Measurements from ENCODE around the gene GPATCH4.

Gene GPATCH4

DNA sequence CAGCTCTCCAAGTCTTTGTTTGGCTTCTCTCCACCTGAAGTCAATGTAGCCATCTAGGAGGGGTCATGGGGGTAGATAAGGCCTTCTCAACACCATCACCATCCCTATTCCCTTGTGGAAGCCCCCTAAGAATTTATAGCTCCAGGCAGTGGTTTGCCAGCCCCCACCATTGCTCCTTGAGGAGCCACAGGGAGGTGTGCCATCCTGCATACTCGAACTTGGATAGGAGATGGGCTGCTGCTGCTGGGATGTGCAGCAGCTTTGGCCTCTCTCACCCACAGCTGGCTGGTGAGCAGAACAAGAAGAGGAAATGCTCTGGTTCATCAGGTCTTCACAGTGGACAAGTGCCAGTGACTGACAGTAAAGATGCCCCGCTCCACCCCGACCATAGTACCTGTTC is 4.9 kb downstream of the GPATCH4 start:
- no peak for DNase-seq
- TF ChIP-seq, protein P1, sequence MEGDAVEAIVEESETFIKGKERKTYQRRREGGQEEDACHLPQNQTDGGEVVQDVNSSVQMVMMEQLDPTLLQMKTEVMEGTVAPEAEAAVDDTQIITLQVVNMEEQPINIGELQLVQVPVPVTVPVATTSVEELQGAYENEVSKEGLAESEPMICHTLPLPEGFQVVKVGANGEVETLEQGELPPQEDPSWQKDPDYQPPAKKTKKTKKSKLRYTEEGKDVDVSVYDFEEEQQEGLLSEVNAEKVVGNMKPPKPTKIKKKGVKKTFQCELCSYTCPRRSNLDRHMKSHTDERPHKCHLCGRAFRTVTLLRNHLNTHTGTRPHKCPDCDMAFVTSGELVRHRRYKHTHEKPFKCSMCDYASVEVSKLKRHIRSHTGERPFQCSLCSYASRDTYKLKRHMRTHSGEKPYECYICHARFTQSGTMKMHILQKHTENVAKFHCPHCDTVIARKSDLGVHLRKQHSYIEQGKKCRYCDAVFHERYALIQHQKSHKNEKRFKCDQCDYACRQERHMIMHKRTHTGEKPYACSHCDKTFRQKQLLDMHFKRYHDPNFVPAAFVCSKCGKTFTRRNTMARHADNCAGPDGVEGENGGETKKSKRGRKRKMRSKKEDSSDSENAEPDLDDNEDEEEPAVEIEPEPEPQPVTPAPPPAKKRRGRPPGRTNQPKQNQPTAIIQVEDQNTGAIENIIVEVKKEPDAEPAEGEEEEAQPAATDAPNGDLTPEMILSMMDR (IDR thresholded peaks at IDR 0.05; ENCODE audit: low read depth, low read length, missing control alignments), result no peak
- no peak overlapping the region for H3K27ac ChIP-seq
- H3K27me3 ChIP-seq (replicated peaks), result no peaks in the 10 kb centered on the region
- H3K36me3 ChIP-seq (replicated peaks), result peaks cover 46% of the 10 kb centered on the region
- in situ Hi-C loops (cut with HindIII; ENCODE audit: low pct_ligation_motif_present, low sequenced_read_pairs), result no loop called here
- H3K4me3 ChIP-seq (ENCODE audit: low read depth, low read length), result no peak overlapping the region

DNA sequence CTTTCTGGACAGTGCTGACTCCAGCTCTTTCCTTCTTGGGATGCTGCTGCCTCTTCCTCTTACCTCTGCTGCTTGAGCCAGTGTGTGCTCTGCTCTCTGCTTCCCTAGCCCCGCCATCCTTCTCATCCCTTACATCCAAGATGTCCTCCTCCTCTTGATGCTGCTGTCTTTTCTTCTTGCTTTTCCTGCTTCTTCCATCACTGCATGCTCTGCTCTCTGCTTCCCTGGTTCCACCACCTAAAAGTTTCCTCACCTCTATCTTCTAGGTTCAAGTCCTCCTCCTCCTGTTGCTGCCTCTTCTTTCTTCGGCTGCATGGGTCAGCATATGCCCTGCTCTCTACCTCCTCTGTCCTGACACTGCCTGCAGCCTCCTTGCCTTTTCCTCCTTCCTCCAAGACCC is 6.3 kb downstream of the GPATCH4 start:
- Histone ChIP-seq H3K4me3 (ENCODE audit: low read depth, low read length) (no peak overlapping the region), H3K27ac (no peak overlapping the region), H3K36me3 (replicated peaks) (peaks cover 46% of the 10 kb centered on the region), H3K27me3 (replicated peaks) (no peaks in the 10 kb centered on the region)
- TF ChIP-seq, protein P1 (IDR thresholded peaks at IDR 0.05; ENCODE audit: low read depth, low read length, missing control alignments), result no peak
- no peak for DNase-seq
- in situ Hi-C loops (cut with HindIII; ENCODE audit: low pct_ligation_motif_present, low sequenced_read_pairs), result no loop called here

DNA sequence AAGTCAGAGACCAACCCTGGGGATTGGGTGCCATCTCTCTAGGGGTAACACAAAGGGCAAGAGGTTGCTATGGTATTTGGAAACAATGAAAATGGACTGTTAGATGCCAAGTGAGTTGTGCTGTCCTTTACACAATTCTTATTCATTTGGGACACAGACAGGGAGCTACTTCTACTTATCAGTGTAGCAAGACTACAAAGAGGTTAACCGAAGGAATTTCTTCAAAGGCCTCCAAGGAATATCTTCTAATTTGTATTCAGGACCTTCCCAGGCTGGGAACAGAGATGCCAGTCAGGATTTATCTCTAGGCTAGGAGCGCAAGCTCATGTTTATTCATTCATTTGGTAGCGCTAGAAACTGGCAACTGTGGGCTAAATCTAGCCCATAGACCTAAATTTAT is 7.1 kb downstream of the GPATCH4 start:
- Histone ChIP-seq H3K36me3 (replicated peaks) (peaks cover 46% of the 10 kb centered on the region), H3K27ac (no peak overlapping the region), H3K27me3 (replicated peaks) (no peaks in the 10 kb centered on the region), H3K4me3 (ENCODE audit: low read depth, low read length) (no peak overlapping the region)
- DNase-seq, result no peak
- in situ Hi-C loops (cut with HindIII; ENCODE audit: low pct_ligation_motif_present, low sequenced_read_pairs), result no loop called here
- TF ChIP-seq, protein P1 (IDR thresholded peaks at IDR 0.05; ENCODE audit: low read depth, low read length, missing control alignments), result no peak

DNA sequence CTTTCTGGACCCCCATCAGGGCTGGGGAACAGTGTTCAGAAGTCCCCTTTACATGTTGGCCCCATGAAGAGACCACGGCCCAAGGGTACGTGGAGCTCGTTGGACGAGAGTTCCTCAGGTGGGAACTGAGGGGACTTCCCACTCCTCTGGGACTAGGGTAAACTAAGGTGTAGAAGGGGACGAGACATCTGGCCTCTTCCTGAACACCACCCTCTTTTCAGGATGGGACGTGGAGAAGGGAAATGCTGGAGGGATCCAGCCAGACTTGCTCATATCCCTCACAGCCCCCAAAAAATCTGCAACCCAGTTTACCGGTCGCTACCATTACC is 7.7 kb downstream of the GPATCH4 start:
- Histone ChIP-seq H3K4me3 (ENCODE audit: low read depth, low read length) (no peak overlapping the region), H3K36me3 (replicated peaks) (peaks cover 42% of the 10 kb centered on the region), H3K27ac (no peak overlapping the region), H3K27me3 (replicated peaks) (no peaks in the 10 kb centered on the region)
- TF ChIP-seq, protein P1 (IDR thresholded peaks at IDR 0.05; ENCODE audit: low read depth, low read length, missing control alignments), result no peak
- in situ Hi-C loops (cut with HindIII; ENCODE audit: low pct_ligation_motif_present, low sequenced_read_pairs), result no loop called here
- no peak for DNase-seq

DNA sequence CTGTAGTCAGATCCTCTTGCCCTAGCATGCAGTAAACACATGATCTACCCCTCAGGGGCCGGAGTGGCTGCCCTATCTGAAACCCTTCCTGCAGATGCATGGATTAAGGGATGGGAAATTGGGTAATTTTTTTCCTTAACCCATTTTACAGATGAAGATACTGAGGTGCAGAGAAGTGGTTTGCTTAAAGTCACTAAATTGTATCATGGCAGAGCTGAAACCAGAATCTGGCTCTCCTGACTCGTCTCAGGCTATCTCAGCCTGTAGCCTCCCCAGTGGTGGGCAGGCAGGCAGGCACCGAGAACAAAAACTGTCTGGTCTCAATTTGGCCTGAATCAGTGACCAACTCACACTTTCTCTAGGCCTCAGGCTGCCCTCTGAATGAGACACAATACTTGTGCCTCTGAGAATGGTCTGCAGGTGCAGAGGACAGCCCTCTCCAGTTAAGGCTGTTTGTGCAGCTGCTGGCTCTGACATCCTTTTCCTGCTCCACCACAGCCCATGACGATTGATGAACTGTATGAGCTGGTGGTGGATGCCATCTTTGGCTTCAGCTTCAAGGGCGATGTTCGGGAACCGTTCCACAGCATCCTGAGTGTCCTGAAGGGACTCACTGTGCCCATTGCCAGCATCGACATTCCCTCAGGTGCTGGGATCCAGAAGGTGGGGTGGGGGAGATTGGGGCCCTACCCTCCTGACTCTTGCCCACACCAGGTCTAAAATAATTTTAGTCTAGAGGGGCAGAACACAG is 8.2 kb downstream of the GPATCH4 start:
- no peak for DNase-seq
- in situ Hi-C loops (cut with HindIII; ENCODE audit: low pct_ligation_motif_present, low sequenced_read_pairs), result no loop called here
- no peak overlapping the region for H3K4me3 ChIP-seq (ENCODE audit: low read depth, low read length)
- TF ChIP-seq, protein P1 (IDR thresholded peaks at IDR 0.05; ENCODE audit: low read depth, low read length, missing control alignments), result no peak
- H3K36me3 ChIP-seq (replicated peaks), result peaks cover 37% of the 10 kb centered on the region
- H3K27ac ChIP-seq, result no peak overlapping the region
- H3K27me3 ChIP-seq (replicated peaks), result no peaks in the 10 kb centered on the region

Data from brain microvascular endothelial cell (primary cell).